Measurements from ENCODE around the gene LXN.
A peak's percentile ranks its signal among the peaks of the same experiment; 100 is the strongest.

LXN gene

DNA sequence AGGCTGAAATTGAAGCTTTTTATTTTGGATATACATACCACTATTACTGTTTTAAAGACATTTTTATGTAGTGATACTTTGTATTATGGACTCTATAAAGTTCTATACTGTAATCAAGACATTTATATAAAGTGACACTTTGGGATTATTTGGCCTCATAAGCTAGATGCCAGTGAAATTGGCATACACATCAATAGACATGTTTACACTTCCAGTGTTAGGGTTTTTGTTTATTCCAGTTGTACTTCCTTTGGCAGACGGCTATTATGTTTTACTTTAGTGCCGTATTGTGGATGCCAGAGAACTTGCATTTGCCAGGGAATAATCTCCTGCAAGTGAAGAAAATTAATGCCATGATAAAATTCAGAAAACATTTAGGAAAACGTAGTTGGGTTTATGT lies 6.0 kb downstream of the LXN start:
- no peak for DNase-seq

DNA sequence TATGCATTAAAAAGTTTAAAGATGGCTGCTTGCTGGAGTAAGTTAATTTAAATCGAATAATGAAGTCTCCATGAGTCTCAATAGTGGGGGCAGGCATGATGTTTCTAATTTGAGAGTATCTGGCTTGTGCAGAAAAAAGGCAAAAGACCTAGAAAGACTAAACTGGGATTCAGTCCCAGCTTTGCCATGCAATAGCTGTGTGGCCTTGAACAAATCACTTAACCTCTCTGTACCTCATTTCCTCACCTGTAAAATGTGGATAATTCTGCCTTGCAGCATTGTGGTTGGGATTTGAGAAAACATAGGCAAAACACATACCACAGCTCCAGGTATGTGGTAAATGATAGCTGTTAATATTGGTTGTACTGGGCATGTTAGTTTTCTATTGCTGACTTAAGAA lies 8.6 kb downstream of the LXN start:
- DNase-seq, result no peak

DNA sequence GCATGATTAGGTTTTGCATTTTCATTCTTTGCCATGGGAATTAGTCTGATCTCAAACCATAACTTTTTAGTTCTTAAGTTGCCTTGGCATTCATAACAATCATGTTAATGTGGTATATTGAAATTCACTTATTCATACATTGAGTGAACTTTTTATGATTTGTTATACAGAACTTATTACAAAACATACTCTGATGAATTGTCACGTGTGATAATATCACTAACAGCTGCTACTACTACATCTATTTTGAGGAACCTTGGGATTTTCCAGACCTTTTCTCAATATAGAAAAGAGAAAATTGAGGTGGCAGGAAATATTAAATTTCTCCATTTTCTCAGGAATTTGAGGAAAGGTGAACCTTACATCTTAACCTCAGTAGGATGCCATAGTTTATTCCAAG lies 9.2 kb downstream of the LXN start:
- DNase-seq, result no peak

DNA sequence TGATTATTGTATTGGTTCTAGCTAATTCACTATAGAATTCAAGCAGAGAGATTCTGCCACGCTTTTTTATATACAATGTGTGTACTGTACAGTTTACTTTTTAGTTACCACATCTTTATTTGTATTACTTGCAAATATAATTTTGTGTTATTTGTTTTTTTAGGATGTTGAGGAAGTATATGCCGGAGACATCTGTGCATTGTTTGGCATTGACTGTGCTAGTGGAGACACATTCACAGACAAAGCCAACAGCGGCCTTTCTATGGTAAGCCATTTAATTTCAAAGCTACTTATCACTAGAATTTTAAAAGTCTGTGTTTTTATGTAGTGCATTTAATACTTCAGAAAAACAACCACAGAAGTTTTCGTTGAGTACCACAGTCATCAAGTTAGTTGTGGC lies 11.7 kb downstream of the LXN start:
- DNase-seq, result no peak

DNA sequence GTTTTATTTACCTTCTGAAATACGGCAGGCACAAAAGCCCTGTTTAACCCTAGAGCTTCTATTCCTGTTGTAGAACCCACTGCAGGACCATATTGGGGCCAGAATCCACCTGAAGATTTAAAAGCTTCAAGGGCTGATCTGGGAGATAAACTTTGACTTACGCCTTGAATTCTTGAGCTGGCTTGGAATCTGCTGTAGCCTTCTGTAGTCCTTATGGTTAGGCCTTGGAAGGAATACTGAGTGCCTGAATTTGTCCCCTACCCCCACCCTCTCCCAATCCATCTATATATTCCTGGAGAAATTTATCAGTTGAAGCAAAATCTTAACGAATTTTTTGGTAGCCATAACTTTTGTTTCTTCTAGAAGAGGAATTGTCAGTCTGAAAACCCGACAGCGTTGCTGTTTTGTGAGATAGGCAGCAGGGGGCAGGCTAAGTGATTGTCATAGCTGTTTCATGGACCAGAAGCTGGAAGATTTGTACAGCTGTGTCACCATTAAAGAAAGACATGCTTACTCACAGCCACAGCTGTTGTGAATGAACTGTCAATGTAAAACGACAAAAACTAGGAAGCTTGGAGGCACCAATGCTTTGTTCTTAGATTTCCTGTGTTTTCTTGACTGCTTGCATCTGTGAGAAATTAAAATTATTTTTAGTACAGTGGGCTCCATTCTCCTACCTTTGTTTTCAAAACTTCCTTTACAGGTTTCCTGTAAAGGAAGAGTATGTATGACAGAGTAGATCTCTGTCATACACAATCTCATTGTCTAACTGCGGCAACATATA lies 12.8 kb downstream of the LXN start:
- peak; percentile 43 for DNase-seq

DNA sequence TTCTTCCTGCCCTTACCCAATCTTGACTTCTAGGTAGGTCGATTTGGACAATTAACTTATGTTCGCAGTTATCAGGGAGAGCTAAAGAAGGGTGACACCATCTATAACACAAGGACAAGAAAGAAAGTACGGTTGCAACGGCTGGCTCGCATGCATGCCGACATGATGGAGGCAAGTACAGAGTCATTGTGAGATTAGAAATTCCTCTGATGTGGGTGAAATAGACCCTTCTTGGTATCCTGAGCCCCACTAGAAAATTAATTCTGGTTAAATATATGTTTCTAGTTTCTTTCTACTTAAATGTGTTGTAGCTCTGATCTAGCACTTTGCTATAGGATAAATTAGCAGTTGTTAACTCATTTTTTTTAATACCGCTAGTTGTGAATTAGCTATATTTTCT lies 13.6 kb downstream of the LXN start:
- no peak for DNase-seq

DNA sequence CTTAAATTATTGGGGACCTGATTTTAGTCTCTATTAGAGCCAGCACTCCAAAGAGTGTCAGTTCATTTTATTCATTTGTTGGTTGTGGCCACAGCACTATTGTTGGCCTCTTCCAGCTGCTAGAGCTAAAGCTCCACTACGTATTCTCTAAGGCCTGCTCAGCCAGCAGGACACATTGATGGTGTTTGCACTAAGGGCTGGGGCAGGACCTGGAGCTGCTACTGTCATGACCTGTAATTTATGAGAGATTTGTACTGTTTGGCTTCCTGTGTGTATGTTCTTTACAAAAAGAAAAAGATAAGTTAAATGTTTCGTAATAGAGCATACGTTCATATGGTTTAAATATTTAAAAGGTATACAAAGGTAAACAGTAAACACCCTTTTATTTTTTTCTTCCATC lies 20.0 kb downstream of the LXN start:
- DNase-seq, result no peak

DNA sequence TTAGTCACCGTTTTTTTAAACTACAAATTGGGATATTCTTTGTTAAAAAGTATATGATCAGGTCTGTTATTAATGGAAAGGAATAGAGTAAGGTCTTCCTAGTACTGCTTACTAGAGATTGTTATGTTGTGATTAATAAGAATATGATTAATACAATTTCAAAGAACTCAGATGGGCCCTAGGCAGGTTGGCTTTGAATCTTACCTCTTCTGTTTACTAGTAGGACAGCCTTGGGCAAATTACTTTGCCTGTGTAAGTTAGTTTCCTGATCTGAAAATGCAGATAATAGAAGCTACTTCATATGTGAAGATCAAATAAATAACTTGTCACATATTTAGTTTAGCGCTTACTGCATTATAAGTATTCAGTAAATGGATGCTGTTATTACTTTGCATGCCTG lies 21.3 kb downstream of the LXN start:
- DNase-seq, result no peak

DNA sequence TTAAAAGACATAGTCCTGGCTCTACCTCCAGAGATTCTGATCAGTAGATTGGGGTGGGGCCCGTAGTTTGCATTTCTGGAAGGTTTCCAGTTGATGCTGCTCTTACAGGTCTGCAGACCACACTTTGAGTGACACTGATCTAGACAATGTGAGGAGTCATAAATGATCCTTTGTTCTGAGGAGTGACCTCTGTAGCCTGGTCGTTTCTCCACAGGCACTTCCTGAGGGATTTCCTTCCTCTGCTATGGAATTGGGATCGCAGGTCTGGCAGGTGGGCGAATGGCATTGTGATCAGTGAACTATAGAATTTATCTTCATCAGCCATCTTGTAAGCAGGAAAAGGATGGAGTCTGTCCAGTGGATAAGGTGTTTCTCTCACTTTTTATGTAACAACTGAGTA lies 22.7 kb downstream of the LXN start:
- no peak for DNase-seq

DNA sequence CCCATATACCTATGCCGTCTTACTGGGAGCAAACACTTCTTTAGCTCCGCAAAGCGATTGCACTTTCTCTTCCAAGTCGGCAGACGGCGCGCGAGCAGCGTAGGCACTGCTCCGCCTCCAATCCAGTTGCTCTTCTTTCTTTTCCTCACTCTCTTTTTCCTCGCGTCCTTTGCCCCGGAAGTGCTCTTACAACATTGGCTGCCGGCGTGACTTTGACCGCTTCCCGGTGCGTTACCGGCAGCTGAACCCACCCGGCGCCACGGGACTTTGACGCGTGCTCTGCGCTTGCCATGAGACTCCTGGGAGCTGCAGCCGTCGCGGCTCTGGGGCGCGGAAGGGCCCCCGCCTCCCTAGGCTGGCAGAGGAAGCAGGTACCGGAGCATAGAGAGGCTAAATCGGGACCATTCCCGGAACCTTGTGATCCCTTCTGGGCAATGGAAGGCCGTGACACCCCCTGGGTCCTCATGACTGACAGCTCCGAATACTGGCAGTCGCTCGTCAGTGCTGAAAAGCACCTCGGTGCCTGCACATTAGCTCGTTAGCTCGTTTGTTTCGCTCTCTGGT lies 28.0 kb downstream of the LXN start, which contains the start of gene GFM1:
Gene GFM1, plus strand, starts transcription at position 183 of the 564 bp plus-strand sequence. Its CDS starts 108 bp downstream, at position 291.
- peak; percentile 100 for DNase-seq

DNA sequence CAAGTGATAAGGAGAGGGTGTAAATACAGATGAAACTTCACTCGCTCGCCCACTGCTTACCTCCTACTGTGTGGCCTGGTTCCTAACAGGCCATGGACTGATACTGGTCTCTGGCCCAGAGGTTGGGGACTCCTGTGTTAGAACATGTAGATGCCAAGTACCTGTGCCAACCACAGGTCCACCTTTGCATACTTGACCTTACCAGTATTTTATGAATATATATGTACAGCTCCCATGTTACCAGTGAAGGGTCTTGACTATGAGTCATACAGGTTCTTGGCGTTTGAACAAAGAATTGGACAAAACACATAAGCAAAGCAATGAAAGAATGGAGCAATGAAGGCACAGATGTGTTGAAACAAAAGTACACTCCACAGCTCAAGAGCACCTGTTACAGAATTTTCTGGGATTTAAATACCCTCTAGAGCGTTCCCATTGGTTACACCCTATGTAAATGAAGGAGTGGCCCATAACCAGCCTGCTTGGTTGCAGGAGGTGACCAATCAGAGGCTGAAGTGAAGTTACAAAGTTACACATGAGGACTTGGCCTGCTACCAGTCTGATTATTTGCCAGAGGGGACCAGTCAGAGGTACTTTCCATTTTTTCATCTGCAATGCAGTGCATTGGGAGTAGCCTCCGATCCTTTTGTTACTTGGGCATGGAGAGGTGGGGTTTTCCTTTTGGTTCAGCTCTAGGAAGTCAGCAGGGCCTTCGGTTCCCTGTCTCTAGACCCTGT lies 29.8 kb downstream of the LXN start:
- DNase-seq, result no peak

DNA sequence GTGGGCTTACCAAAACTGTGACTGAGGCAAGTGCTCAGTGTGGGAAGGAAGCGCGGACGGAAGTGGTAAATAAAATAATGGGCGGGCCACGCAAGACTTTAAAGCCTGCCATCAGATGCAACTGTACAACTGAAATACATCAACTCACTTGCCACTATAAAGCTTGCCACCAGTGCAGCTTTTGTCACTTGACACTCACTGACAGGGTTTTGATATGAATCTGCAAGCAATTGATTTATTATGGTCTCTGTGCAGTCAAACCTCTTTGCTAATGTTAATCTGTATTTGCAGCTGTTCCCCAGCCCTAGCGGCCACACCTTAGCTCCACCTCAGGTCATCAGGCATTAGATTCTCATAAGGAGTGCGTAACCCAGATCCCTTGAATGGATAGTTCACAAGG lies 30.4 kb downstream of the LXN start:
- DNase-seq, result no peak

DNA sequence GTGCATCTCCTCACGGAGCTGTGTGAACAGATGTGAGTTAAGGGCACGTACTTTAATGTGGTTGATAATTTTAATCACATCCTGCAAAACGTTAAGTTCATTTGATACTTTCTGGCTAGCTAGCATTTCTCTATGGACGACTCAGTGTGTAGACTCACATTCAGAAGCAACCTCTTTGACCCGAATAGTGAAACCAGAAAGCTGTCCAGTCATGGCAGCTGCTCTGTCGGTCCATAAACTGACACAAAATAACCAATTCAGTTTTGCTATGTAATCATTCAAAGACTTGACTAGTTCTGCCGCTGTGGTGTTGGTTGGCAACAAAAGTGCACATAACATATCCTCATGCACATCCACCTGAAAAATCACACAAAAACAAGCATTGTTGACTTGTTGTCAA lies 31.8 kb downstream of the LXN start:
- no peak for DNase-seq

DNA sequence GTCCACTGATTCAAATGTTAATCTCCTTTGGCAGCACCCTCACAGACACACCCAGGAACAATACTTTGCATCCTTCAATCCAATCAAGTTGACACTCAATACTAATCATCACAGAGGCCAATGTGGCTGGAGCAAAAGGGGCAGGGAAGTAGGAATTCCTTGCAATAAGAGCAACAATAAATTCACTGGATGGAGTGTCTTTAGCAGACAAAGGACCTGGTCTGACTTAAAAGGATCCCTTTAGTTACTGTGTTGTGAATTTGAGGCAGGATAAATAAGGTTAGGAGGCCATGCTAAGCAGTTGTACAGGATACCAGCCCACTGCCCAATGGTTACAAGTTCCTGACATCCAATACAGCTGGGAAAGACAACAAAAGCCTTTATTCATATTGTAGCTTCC lies 40.5 kb downstream of the LXN start:
- DNase-seq, result no peak

DNA sequence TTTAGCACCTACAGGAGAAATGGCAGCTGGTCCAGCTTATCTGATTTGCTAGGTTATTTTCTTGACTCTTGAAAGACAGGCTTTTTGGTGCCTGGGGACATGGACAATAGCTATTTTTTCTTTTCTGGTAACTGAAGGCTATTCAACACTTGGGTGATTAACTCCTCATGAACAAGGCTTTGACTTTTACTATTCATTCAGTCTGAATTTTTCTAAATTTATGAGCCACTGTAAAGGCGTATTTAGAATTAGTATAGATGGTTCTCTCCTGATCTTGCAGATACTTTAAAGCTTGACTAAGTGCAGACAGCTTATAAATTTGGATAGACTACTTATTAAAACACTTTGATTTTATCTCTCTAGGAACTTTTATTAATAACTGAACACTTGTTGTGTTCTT lies 46.6 kb downstream of the LXN start:
- no peak for DNase-seq

DNA sequence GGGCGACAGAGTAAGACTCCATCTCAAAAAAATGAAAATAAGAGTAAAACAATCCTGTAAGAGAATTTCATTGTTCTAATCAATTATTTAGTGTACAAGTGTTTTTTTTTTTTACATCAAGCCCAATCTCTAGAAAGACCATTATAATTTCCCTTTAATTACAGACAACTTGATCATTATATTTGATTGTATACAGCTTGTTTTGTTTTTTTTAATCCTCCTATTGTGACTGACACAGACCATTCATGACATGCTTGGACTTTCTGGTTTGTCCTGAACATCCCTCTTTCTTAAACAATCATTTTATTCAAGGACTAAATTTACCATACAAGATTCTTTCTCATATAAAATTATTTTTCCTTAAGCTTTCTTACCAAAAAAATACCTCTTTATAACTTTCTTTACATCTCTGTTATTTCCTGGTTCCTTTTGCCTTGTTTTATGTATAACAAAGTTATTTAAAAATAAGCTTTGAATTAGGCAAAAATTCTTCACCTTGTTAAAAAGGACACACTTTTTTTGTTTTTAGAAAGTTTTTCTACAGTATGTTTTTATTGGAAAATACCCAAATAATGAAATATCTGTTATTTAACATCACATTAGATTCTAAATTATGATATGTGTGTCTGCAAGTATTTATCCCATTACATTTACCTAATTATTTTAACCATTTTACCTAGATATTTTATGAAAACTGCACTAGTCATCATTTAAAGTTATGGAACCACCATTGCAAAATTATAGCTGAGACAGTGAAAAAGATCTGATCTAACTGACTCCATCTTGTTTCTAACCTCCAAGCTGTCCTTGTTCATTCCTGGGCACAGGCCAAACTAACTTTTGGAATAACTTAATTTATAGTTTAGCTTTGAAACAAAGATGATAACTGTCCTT lies 54.2 kb downstream of the LXN start:
- no peak for DNase-seq

Measured in NCI-H1105 treated with DMSO at 0.1 percent for 48 hours (cell line).